IMR-90 (cell line): ENCODE results near the gene EBI3. TPM values are rescaled to one million over a fixed set of nuclear protein-coding genes. Genes with fewer than 3 reads are reported as not detected.

Experiments
- ATAC-seq: fragments of 200-7000 bp; cut with Tn5 transposase; 2 replicates; pipeline ENCODE4 v1.9.1; 2020; ENCODE audit warnings: low read depth, mild to moderate bottlenecking, moderate library complexity
- BruUV-seq: library from RNA; stranded (reverse); fragments of 400-500 nt; replicated peaks from 2 replicates; lab custom pipeline; 2021; lab: Mats Ljungman, UMichigan
- CTCF ChIA-PET: fragments of 300-600 bp; formaldehyde crosslinking; extraction: SDS; loops from one replicate; lab custom pipeline; 2021; ENCODE audit warnings: antibody characterized with exemption; lab: Yijun Ruan, JAX
- POLR2A ChIA-PET: fragments of 300-600 bp; sonication (Branson Sonifier 250); formaldehyde crosslinking; loops from one replicate; lab custom pipeline; 2022; ENCODE audit warnings: antibody characterized with exemption; ENCODE audit not compliant: unreplicated experiment; lab: Charles Lee
- DNase-seq: peaks from one replicate; pipeline ENCODE4 v3.0.0; 2013
- H2AFZ ChIP-seq: replicated peaks from 2 replicates; pipeline ENCODE3; 2013; ENCODE audit warnings: low read length, mild to moderate bottlenecking; ENCODE audit not compliant: poor library complexity
- H2AK5ac ChIP-seq: 2 replicates; pipeline ENCODE4 v1.6.1; 2013; ENCODE audit warnings: low read depth, low read length, inconsistent platforms
- H2AK9ac ChIP-seq: replicated peaks from 2 replicates; pipeline ENCODE3; 2013; ENCODE audit warnings: mild to moderate bottlenecking, low read depth, low read length, moderate library complexity; ENCODE audit not compliant: poor library complexity
- H2BK120ac ChIP-seq: 2 replicates; pipeline ENCODE4 v1.6.1; 2013; ENCODE audit warnings: low read depth, low read length, inconsistent platforms
- H2BK15ac ChIP-seq: 3 replicates; pipeline ENCODE4 v1.6.1; 2013; ENCODE audit warnings: low read depth, low read length, inconsistent platforms
- H2BK20ac ChIP-seq: 2 replicates; pipeline ENCODE4 v1.6.1; 2013; ENCODE audit warnings: low read depth, mild to moderate bottlenecking, inconsistent platforms, low read length, moderate library complexity
- H2BK5ac ChIP-seq: 2 replicates; pipeline ENCODE4 v1.6.1; 2013; ENCODE audit warnings: mild to moderate bottlenecking, low read depth, low read length, inconsistent platforms; ENCODE audit not compliant: poor library complexity, severe bottlenecking
- H3K14ac ChIP-seq: replicated peaks from 2 replicates; pipeline ENCODE4 v1.6.1; 2013; ENCODE audit warnings: low read depth, low read length, inconsistent platforms
- H3K18ac ChIP-seq: 2 replicates; pipeline ENCODE4 v1.6.1; 2013; ENCODE audit warnings: low read depth, low read length, control low read depth
- H3K23ac ChIP-seq: 2 replicates; pipeline ENCODE4 v1.6.1; 2013; ENCODE audit warnings: low read depth, low read length, inconsistent platforms
- H3K27ac ChIP-seq: 2 replicates; pipeline ENCODE4 v1.5.1; 2013; ENCODE audit warnings: mild to moderate bottlenecking, control low read depth, low read length; ENCODE audit not compliant: insufficient read depth
- H3K27me3 ChIP-seq: 2 replicates; pipeline ENCODE4 v1.6.1; 2013; ENCODE audit warnings: low read length; ENCODE audit not compliant: control insufficient read depth, insufficient read depth
- H3K36me3 ChIP-seq: 2 replicates; pipeline ENCODE4 v1.6.1; 2013; ENCODE audit warnings: low read length, mixed read lengths; ENCODE audit not compliant: control insufficient read depth, insufficient read depth
- H3K4ac ChIP-seq: 2 replicates; pipeline ENCODE4 v1.6.1; 2013; ENCODE audit warnings: low read depth, low read length, inconsistent platforms
- H3K4me1 ChIP-seq: 2 replicates; pipeline ENCODE4 v1.6.1; 2013; ENCODE audit warnings: low read length, mixed read lengths; ENCODE audit not compliant: control insufficient read depth, insufficient read depth
- H3K4me2 ChIP-seq: 2 replicates; pipeline ENCODE4 v1.6.1; 2013; ENCODE audit warnings: low read depth, mild to moderate bottlenecking, control low read depth, low read length, moderate library complexity
- H3K4me3 ChIP-seq: 2 replicates; pipeline ENCODE4 v1.5.1; 2013; ENCODE audit warnings: low read depth, mild to moderate bottlenecking, control low read depth, low read length, moderate library complexity; ENCODE audit not compliant: insufficient read depth
- H3K56ac ChIP-seq: 2 replicates; pipeline ENCODE4 v1.6.1; 2013; ENCODE audit warnings: low read length, inconsistent platforms; ENCODE audit not compliant: insufficient read depth; ENCODE audit errors: extremely low read depth
- H3K79me1 ChIP-seq, 2 experiments: 2 replicates each; pipeline ENCODE4 v1.6.1; 2013; ENCODE audit warnings: low read length in 2 of 2, inconsistent platforms in 1 of 2, low read depth in 1 of 2
- H3K9ac ChIP-seq: 2 replicates; pipeline ENCODE4 v1.6.1; 2013; ENCODE audit warnings: low read depth, low read length, control low read depth
- H3K9me1 ChIP-seq: 2 replicates; pipeline ENCODE4 v1.6.1; 2013; ENCODE audit warnings: low read length, inconsistent platforms; ENCODE audit not compliant: insufficient read depth
- H3K9me3 ChIP-seq: 2 replicates; pipeline ENCODE4 v1.6.1; 2013; ENCODE audit warnings: low read length; ENCODE audit not compliant: control insufficient read depth, insufficient read depth
- H4K20me1 ChIP-seq: 2 replicates; pipeline ENCODE4 v1.6.1; 2013; ENCODE audit warnings: low read length, inconsistent platforms; ENCODE audit not compliant: insufficient read depth
- H4K5ac ChIP-seq: 2 replicates; pipeline ENCODE4 v1.6.1; 2013; ENCODE audit warnings: mild to moderate bottlenecking, low read depth, low read length, control low read depth
- H4K8ac ChIP-seq, 2 experiments: 2 replicates each; pipeline ENCODE4 v1.6.1; 2013; ENCODE audit warnings: low read depth in 2 of 2, low read length in 2 of 2, control low read depth in 1 of 2, inconsistent platforms in 1 of 2
- H4K91ac ChIP-seq: 2 replicates; pipeline ENCODE4 v1.6.1; 2013; ENCODE audit warnings: low read depth, low read length, inconsistent platforms; ENCODE audit not compliant: insufficient read depth
- CEBPB ChIP-seq: IDR thresholded peaks from 2 replicates; pipeline ENCODE4 v1.6.1; 2012; ENCODE audit warnings: low read depth, low read length, improper control_type of control experiment
- CHD1 ChIP-seq: IDR thresholded peaks from 2 replicates; pipeline ENCODE4 v1.6.1; 2012; ENCODE audit warnings: low read depth, low read length, improper control_type of control experiment
- CTCF ChIP-seq: conservative IDR thresholded peaks from 2 replicates; pipeline ENCODE4 v1.5.1; 2012; ENCODE audit warnings: mild to moderate bottlenecking, low read depth, low read length, improper control_type of control experiment
- ELK1 ChIP-seq: fragments of 150-350 bp; IDR thresholded peaks from 2 replicates; pipeline ENCODE4 v1.6.1; 2016; ENCODE audit warnings: low read depth, mild to moderate bottlenecking, low read length, moderate library complexity, borderline replicate concordance
- MAFK ChIP-seq: IDR thresholded peaks from 2 replicates; pipeline ENCODE4 v1.6.1; 2012; ENCODE audit warnings: low read depth, low read length, improper control_type of control experiment
- MAZ ChIP-seq: IDR thresholded peaks from 2 replicates; pipeline ENCODE4 v1.6.1; 2012; ENCODE audit warnings: low read depth, mild to moderate bottlenecking, low read length, improper control_type of control experiment, moderate library complexity, borderline replicate concordance
- RCOR1 ChIP-seq: IDR thresholded peaks from 2 replicates; pipeline ENCODE4 v1.6.1; 2012; ENCODE audit warnings: mild to moderate bottlenecking, low read length, improper control_type of control experiment; ENCODE audit not compliant: insufficient replicate concordance
- RFX5 ChIP-seq: IDR thresholded peaks from 2 replicates; pipeline ENCODE4 v1.8.0; 2012; ENCODE audit warnings: low read depth, mild to moderate bottlenecking, low read length, moderate library complexity
- USF2 ChIP-seq: fragments of 150-350 bp; IDR thresholded peaks from 2 replicates; pipeline ENCODE4 v1.6.1; 2017; ENCODE audit warnings: mild to moderate bottlenecking, antibody characterized with exemption, low read length, low read depth
- WGBS, 2 experiments: methylation state at CpG; one replicate each; pipeline versions ENCODE4 v1.1.5 to v1.1.7; 2013; ENCODE audit warnings: missing lambda C conversion rate in 2 of 2; ENCODE audit not compliant: insufficient read length in 1 of 2; ENCODE audit errors: extremely low coverage in 2 of 2; 5-methylcytosine and 5-hydroxymethylcytosine counted together
- dilution Hi-C: fragments of 300-500 bp; cut with HindIII; formaldehyde crosslinking; loops from one replicate; pipeline ENCODE4 v1.14.3; 2018; ENCODE audit warnings: low sequenced_read_pairs; ENCODE audit not compliant: unreplicated experiment
- in situ Hi-C: fragments of 300-500 bp; cut with MboI; formaldehyde crosslinking; loops from 3 replicates; pipeline ENCODE4 v1.14.3; 2019; ENCODE audit warnings: low sequenced_read_pairs, inconsistent platforms, mixed read lengths
- intact Hi-C: fragments of 100-400 bp; cut with micrococcal nuclease; formaldehyde crosslinking; loops from 2 replicates; pipeline ENCODE4 v1.10.0; 2022
- polyA plus RNA-seq, 3 experiments: library from polyadenylated mRNA; depleted of rRNA; stranded (reverse); fragments of >200 nt; gene quantifications; 2 replicates each; pipeline ENCODE4 v1.2.3, GENCODE V29; 2012; ENCODE audit warnings: low replicate concordance in 1 of 3
- total RNA-seq: library from RNA; depleted of rRNA; stranded (reverse); fragments of >200 nt; gene quantifications from 2 replicates; pipeline ENCODE4 v1.2.3, GENCODE V29; 2012

EBI3 gene
- total and polyA plus RNA-seq, 2 of the 4 experiments (the other 2 are of a cell fraction) = 0.36 to 2.7 TPM

GRCh38 chr19:4216846-4217245, 12.5 kb upstream of the EBI3 start:
- dilution Hi-C loops (no loop called here), in situ Hi-C loops (no loop called here), intact Hi-C loops (no loop called here)
- H3K4me2 ChIP-seq = no peak overlapping the region
- H3K27ac ChIP-seq = no peak overlapping the region
- BruUV-seq = no TSS peak
- no peak overlapping the region for H3K18ac ChIP-seq
- H2BK15ac ChIP-seq = no peak overlapping the region
- no peak overlapping the region for H3K56ac ChIP-seq
- H4K20me1 ChIP-seq = no peaks in the 10 kb centered on the region
- no peaks in the 10 kb centered on the region for H3K9me1 ChIP-seq
- ATAC-seq (no peak), DNase-seq (no peak)
- H3K4me3 ChIP-seq = no peak overlapping the region
- H2AK5ac ChIP-seq = no peak overlapping the region
- no peak overlapping the region for H2BK5ac ChIP-seq
- no peak overlapping the region for H2BK120ac ChIP-seq
- H2AFZ ChIP-seq = no peak overlapping the region
- H3K14ac ChIP-seq = no peak overlapping the region
- H3K79me1 ChIP-seq = no peaks in the 10 kb centered on the region
- no peak for TF ChIP-seq CHD1
- no peak for TF ChIP-seq RFX5
- TF ChIP-seq CTCF = no peak
- no peak for TF ChIP-seq CEBPB
- no peak for TF ChIP-seq USF2
- no peak for TF ChIP-seq ELK1
- TF ChIP-seq MAZ = no peak
- TF ChIP-seq RCOR1 = no peak
- no peak for TF ChIP-seq MAFK
- ChIA-PET POLR2A (no interaction called here), CTCF (no interaction called here)
- no peak overlapping the region for H3K23ac ChIP-seq
- H3K9me3 ChIP-seq = no peaks in the 10 kb centered on the region
- no peaks in the 10 kb centered on the region for H3K4me1 ChIP-seq
- no peak overlapping the region for H2BK20ac ChIP-seq
- H3K36me3 ChIP-seq = no peaks in the 10 kb centered on the region
- no peak overlapping the region for H4K5ac ChIP-seq
- H2AK9ac ChIP-seq = no peak overlapping the region
- H3K4ac ChIP-seq = no peak overlapping the region
- H4K91ac ChIP-seq = no peak overlapping the region
- WGBS, 2 experiments = 78% methylated on average over 5 of the region's 6 CpGs; no CpG with 5 or more reads in 1 of the 2 experiments
- peaks cover 3% of the 10 kb centered on the region; the same call in 1 of the 2 replicates for H3K27me3 ChIP-seq
- H4K8ac ChIP-seq = no peak overlapping the region
- no peak overlapping the region for H3K9ac ChIP-seq
